Left ventricle myocardium superior (tissue), 1 donor: ENCODE results near the gene EFCAB7. TPM values are rescaled to one million over a fixed set of nuclear protein-coding genes. Genes with fewer than 3 reads are reported as not detected.
A peak's percentile ranks its signal among the peaks of the same experiment; 100 is the strongest.

Experiments
- ATAC-seq: fragments of 200-7000 bp; cut with Tn5 transposase; one replicate; pipeline ENCODE4 v1.9.1; 2020; ENCODE audit warnings: mild to moderate bottlenecking, moderate library complexity
- DNase-seq: peaks from one replicate; pipeline ENCODE4 v3.0.0-alpha.2; 2020
- intact Hi-C: fragments of 100-400 bp; cut with micrococcal nuclease; formaldehyde crosslinking; loops from one replicate; pipeline ENCODE4 v1.11.0; 2022
- long read RNA-seq: library from polyadenylated mRNA; unstranded; transcript quantifications from one replicate; pipeline ENCODE4 v2.0.0, GENCODE V29; 2021
- total RNA-seq: library from RNA; stranded (reverse); fragmentation: NEBNext Ultra II Directional; extraction: Animal tissue kit (Norgen Biotek cat#: 25700); gene quantifications from one replicate; pipeline ENCODE4 v1.2.1, GENCODE V29; 2021
- donor health status: DM: no; HTN: yes; CAD: no; lungs with severe emphysema.

EFCAB7 gene
- 8.0 TPM for total RNA-seq
- long read RNA-seq, transcript EFCAB7-201 (14 exons, 2,313 nt): major isoform, 9 of 17 reads
- long read RNA-seq, partial matches to known transcripts: 1 of 17 reads
- long read RNA-seq, other reads (novel, unspliced or antisense): 7 of 17 reads

- intact Hi-C loops: no loop called here
Observed at GRCh38 chr1:63522891-63523728, at the start of gene EFCAB7, which contains the start of gene ITGB3BP. Gene EFCAB7 (plus strand): TSS chr1:63523525. CDS start chr1:63525573, 2,048 bp downstream. Gene ITGB3BP (minus strand): TSS chr1:63523225. CDS start chr1:63523133, 92 bp downstream.

GRCh38 chr1:63475761-63476160, 47.6 kb upstream of the EFCAB7 start:
- intact Hi-C loops: no loop called here
- ATAC-seq: no peak
- no peak for DNase-seq

More at GRCh38 chr1:63522891-63523728, at the start of gene EFCAB7, which contains the start of gene ITGB3BP:
- DNase-seq (peak; percentile 84), ATAC-seq (peak; percentile 95)

GRCh38 chr1:63480057-63480456, 43.3 kb upstream of the EFCAB7 start:
- DNase-seq (no peak), ATAC-seq (no peak)
- intact Hi-C loops: no loop called here

- ATAC-seq (peak; percentile 82), DNase-seq (no peak)
- intact Hi-C loops: no loop called here
Observed at GRCh38 chr1:63486629-63487028, 36.7 kb upstream of the EFCAB7 start.

GRCh38 chr1:63487336-63488065, 35.8 kb upstream of the EFCAB7 start:
- intact Hi-C loops: no loop called here
- DNase-seq: no peak
- peak; percentile 84 for ATAC-seq

- ATAC-seq (no peak), DNase-seq (no peak)
- intact Hi-C loops: no loop called here
Observed at GRCh38 chr1:63497577-63497976, 25.7 kb upstream of the EFCAB7 start.

- no peak for DNase-seq
- no peak for ATAC-seq
- intact Hi-C loops: no loop called here
Observed at GRCh38 chr1:63498106-63498505, 25.2 kb upstream of the EFCAB7 start.

- ATAC-seq (no peak), DNase-seq (no peak)
- intact Hi-C loops: no loop called here
Observed at GRCh38 chr1:63501256-63501655, 22.1 kb upstream of the EFCAB7 start.

- intact Hi-C loops: no loop called here
Observed at GRCh38 chr1:63506782-63507181, 16.5 kb upstream of the EFCAB7 start.

GRCh38 chr1:63509718-63510117, 13.6 kb upstream of the EFCAB7 start:
- intact Hi-C loops: no loop called here
- ATAC-seq (no peak), DNase-seq (no peak)

More at GRCh38 chr1:63506782-63507181, 16.5 kb upstream of the EFCAB7 start:
- DNase-seq: no peak
- ATAC-seq: no peak

- ATAC-seq (no peak), DNase-seq (no peak)
- intact Hi-C loops: no loop called here
Observed at GRCh38 chr1:63512584-63512983, 10.7 kb upstream of the EFCAB7 start.

- intact Hi-C loops: no loop called here
- ATAC-seq: no peak
Observed at GRCh38 chr1:63516629-63517028, 6.7 kb upstream of the EFCAB7 start.

GRCh38 chr1:63523738-63524137, 413 bp downstream of the EFCAB7 start:
- intact Hi-C loops: no loop called here
- ATAC-seq: peak; percentile 69
- no peak for DNase-seq

More at GRCh38 chr1:63516629-63517028, 6.7 kb upstream of the EFCAB7 start:
- DNase-seq: no peak

GRCh38 chr1:63524201-63524600, 876 bp downstream of the EFCAB7 start:
- no peak for ATAC-seq
- intact Hi-C loops: no loop called here
- DNase-seq: no peak

GRCh38 chr1:63532727-63533126, 9.4 kb downstream of the EFCAB7 start:
- intact Hi-C loops: no loop called here
- ATAC-seq (no peak), DNase-seq (no peak)

- DNase-seq (no peak), ATAC-seq (no peak)
- intact Hi-C loops: no loop called here
Observed at GRCh38 chr1:63533931-63534330, 10.6 kb downstream of the EFCAB7 start.

- DNase-seq (no peak), ATAC-seq (no peak)
- intact Hi-C loops: no loop called here
Observed at GRCh38 chr1:63534406-63534805, 11.1 kb downstream of the EFCAB7 start.

- intact Hi-C loops: no loop called here
- no peak for ATAC-seq
- DNase-seq: no peak
Observed at GRCh38 chr1:63537006-63537405, 13.7 kb downstream of the EFCAB7 start.

- intact Hi-C loops: no loop called here
- DNase-seq (no peak), ATAC-seq (no peak)
Observed at GRCh38 chr1:63537940-63538339, 14.6 kb downstream of the EFCAB7 start.

GRCh38 chr1:63545780-63546179, 22.5 kb downstream of the EFCAB7 start:
- ATAC-seq: no peak
- DNase-seq: no peak
- intact Hi-C loops: no loop called here
